Liver (tissue), 9 donors: ENCODE results near the gene MRPS35. TPM values are rescaled to one million over a fixed set of nuclear protein-coding genes. Genes with fewer than 3 reads are reported as not detected.

Experiments
- DNase-seq: peaks from one replicate; pipeline ENCODE4 v3.0.0-alpha.2; 2017; ENCODE audit warnings: low spot score
- H3K27ac ChIP-seq, 2 donors: one replicate each; pipeline ENCODE4 v1.7.0; 2013; ENCODE audit warnings: inconsistent platforms in 2 of 2, low read length in 2 of 2, control low read depth in 1 of 2, low read depth in 1 of 2, mild to moderate bottlenecking in 1 of 2
- H3K27me3 ChIP-seq, 4 donors: one replicate each; pipeline versions ENCODE4 v1.6.1 to v1.7.0; 2013; ENCODE audit warnings: low read length in 3 of 4, inconsistent platforms in 1 of 4, mild to moderate bottlenecking in 1 of 4, moderate library complexity in 1 of 4; ENCODE audit not compliant: control insufficient read depth in 4 of 4, insufficient read depth in 4 of 4
- H3K36me3 ChIP-seq, 4 donors: one replicate each; pipeline versions ENCODE4 v1.6.1 to v1.7.0; 2013; ENCODE audit warnings: low read length in 3 of 4, mild to moderate bottlenecking in 3 of 4, low read depth in 1 of 4, moderate library complexity in 1 of 4; ENCODE audit not compliant: control insufficient read depth in 4 of 4, insufficient read depth in 3 of 4
- H3K4me1 ChIP-seq, 4 donors: one replicate each; pipeline versions ENCODE4 v1.6.1 to v1.7.0; 2013; ENCODE audit warnings: low read length in 3 of 4, mild to moderate bottlenecking in 3 of 4, moderate library complexity in 1 of 4; ENCODE audit not compliant: control insufficient read depth in 4 of 4, insufficient read depth in 4 of 4
- H3K4me3 ChIP-seq, 3 donors: one replicate each; pipeline versions ENCODE4 v1.6.1 to v1.7.0; 2013; ENCODE audit warnings: low read length in 3 of 3, control low read depth in 1 of 3, low read depth in 1 of 3, mild to moderate bottlenecking in 1 of 3
- H3K9ac ChIP-seq, 2 donors: one replicate each; pipeline ENCODE4 v1.7.0; 2013; ENCODE audit warnings: low read length in 2 of 2, mild to moderate bottlenecking in 2 of 2, moderate library complexity in 2 of 2, control low read depth in 1 of 2, low read depth in 1 of 2
- H3K9me3 ChIP-seq, 4 donors: one replicate each; pipeline versions ENCODE4 v1.6.1 to v1.7.0; 2013; ENCODE audit warnings: low read length in 3 of 4; ENCODE audit not compliant: control insufficient read depth in 4 of 4
- EGR1 ChIP-seq, 2 donors: IDR thresholded peaks; 2 replicates each; pipeline ENCODE4 v1.6.1; 2016 to 2018; ENCODE audit warnings: antibody characterized with exemption in 2 of 2, low read depth in 2 of 2
- FOXA1 ChIP-seq: IDR thresholded peaks from 2 replicates; pipeline ENCODE4 v1.6.1; 2016; ENCODE audit warnings: antibody characterized with exemption
- FOXA2 ChIP-seq: IDR thresholded peaks from 2 replicates; pipeline ENCODE4 v1.6.1; 2016; ENCODE audit warnings: antibody characterized with exemption
- HNF4A ChIP-seq, 2 donors: conservative IDR thresholded peaks; 2 replicates each; pipeline ENCODE4 v1.6.1; 2016; ENCODE audit warnings: antibody characterized with exemption in 2 of 2, mild to moderate bottlenecking in 2 of 2
- HNF4G ChIP-seq: IDR thresholded peaks from 2 replicates; pipeline ENCODE4 v1.6.1; 2016; ENCODE audit warnings: antibody characterized with exemption
- JUND ChIP-seq, 2 donors: IDR thresholded peaks; 2 replicates each; pipeline ENCODE4 v1.6.1; 2016; ENCODE audit warnings: antibody characterized with exemption in 2 of 2
- NR2F2 ChIP-seq: IDR thresholded peaks from 2 replicates; pipeline ENCODE4 v1.6.1; 2016; ENCODE audit warnings: antibody characterized with exemption
- RAD21 ChIP-seq, 2 donors: IDR thresholded peaks; 2 replicates each; pipeline ENCODE4 v1.6.1; 2016; ENCODE audit warnings: antibody characterized with exemption in 2 of 2, mild to moderate bottlenecking in 2 of 2
- RXRA ChIP-seq, 2 donors: IDR thresholded peaks; 2 replicates each; pipeline ENCODE4 v1.6.1; 2017 to 2018; ENCODE audit warnings: antibody characterized with exemption in 2 of 2, mild to moderate bottlenecking in 1 of 2
- SP1 ChIP-seq: IDR thresholded peaks from 2 replicates; pipeline ENCODE4 v1.6.1; 2018; ENCODE audit warnings: antibody characterized with exemption, mild to moderate bottlenecking
- TAF1 ChIP-seq: conservative IDR thresholded peaks from 2 replicates; pipeline ENCODE4 v1.6.1; 2016; ENCODE audit warnings: antibody characterized with exemption, mild to moderate bottlenecking
- YY1 ChIP-seq: IDR thresholded peaks from 2 replicates; pipeline ENCODE4 v1.6.1; 2016; ENCODE audit warnings: antibody characterized with exemption, mild to moderate bottlenecking
- WGBS: extraction: QIAGEN DNeasy Blood & Tissue Kit; methylation state at CpG from one replicate; pipeline ENCODE4 v1.1.7; 2013; 5-methylcytosine and 5-hydroxymethylcytosine counted together
- polyA plus RNA-seq, 2 donors: library from polyadenylated mRNA; stranded (reverse) in 1 of 2; unstranded in 1 of 2; fragments of 200-250 nt in 1 of 2; fragments of >200 nt in 1 of 2; fragmentation: Nextera tagmentation in 1 of 2; extraction: Ambion mirVana in 1 of 2; gene quantifications; one replicate each; pipeline versions ENCODE4 v1.2.1 to v1.2.3, GENCODE V29; 2013 to 2015
- total RNA-seq, 2 donors: library from RNA; depleted of rRNA; stranded (reverse); fragments of >200 nt; gene quantifications; one replicate each; pipeline ENCODE4 v1.2.3, GENCODE V29; 2014
- TF ChIP-seq, protein P1 (sequence below): IDR thresholded peaks from 2 replicates; pipeline ENCODE4 v1.6.1; 2016; ENCODE audit warnings: antibody characterized with exemption
- TF ChIP-seq, protein P2 (sequence below): fragments of 150-350 bp; IDR thresholded peaks from 2 replicates; pipeline ENCODE4 v1.5.1; 2017; ENCODE audit warnings: improper control_type of control experiment, low read depth, low read length; ENCODE audit not compliant: missing input control
- TF ChIP-seq, protein P3 (sequence below): IDR thresholded peaks from 2 replicates; pipeline ENCODE4 v1.6.1; 2016; ENCODE audit warnings: antibody characterized with exemption, mild to moderate bottlenecking
- TF ChIP-seq, protein P4 (sequence below): IDR thresholded peaks from 2 replicates; pipeline ENCODE4 v1.6.1; 2016; ENCODE audit warnings: antibody characterized with exemption
- TF ChIP-seq, protein P5 (sequence below): IDR thresholded peaks from 2 replicates; pipeline ENCODE4 v1.6.1; 2016; ENCODE audit warnings: antibody characterized with exemption
- donor health status: healthy.
- donor health status: healthy.
- donor health status: healthy.
- donor health status: healthy.
- donor health status: healthy.

The MRPS35 gene
- 10 to 100 TPM; 27.4 to 64.3 TPM for total RNA-seq
- 10 to 100 TPM; 46.9 to 51.9 TPM for polyA plus RNA-seq

DNA sequence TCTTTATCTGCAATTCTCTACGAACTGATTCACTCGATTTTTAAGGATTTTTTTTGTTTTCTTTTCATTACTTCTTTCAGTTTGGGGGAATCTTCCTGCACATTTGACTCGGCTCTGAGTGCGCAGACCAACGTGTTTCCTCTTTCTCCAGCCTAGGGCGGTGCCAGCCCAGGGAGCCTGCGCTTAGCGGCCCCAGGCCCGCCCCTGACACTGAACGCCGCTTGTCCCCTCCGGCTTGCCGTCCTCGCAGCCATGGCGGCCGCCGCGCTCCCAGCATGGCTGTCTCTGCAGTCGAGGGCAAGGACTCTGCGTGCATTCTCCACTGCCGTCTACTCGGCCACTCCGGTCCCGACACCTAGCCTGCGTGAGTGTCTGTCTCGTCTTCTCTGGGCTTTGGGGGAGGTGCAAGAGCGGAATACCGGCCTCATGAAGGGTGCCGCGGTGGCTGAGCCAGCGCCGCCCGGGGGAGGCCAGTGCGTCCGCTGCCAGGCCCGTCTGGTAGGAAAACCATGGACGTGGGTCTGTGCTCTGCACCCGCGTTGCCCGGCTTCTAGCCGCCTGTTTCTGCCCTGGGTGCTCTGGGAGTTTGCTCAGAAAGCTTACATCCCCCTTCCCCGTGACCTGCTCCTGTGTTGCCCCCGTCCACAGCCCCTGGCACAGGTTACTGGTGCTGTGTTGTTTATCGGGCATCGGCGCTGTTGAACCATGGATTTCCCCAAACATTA is at the start of gene MRPS35:
Gene MRPS35 (plus strand): TSS at position 241 of the 725 bp plus-strand sequence. CDS start 12 bp downstream, at position 253.
- TF ChIP-seq JUND (IDR thresholded peaks at IDR 0.05) (no peak), FOXA1 (peak; percentile 75), FOXA2 (no peak), RAD21 (IDR thresholded peaks at IDR 0.05) (peak in 1 of 2 donors; percentile 33), HNF4G (no peak), HNF4A (conservative IDR thresholded peaks at IDR 0.05) (peak in 1 of 2 donors; percentile 24), SP1 (peak; percentile 65), EGR1 (IDR thresholded peaks at IDR 0.05; ENCODE audit: low read depth in 2 of 2) (no peak), TAF1 (peak; percentile 65), YY1 (peak; percentile 100), RXRA (IDR thresholded peaks at IDR 0.05) (peak; percentile 45), NR2F2 (peak; percentile 31)
- TF ChIP-seq, protein P1, sequence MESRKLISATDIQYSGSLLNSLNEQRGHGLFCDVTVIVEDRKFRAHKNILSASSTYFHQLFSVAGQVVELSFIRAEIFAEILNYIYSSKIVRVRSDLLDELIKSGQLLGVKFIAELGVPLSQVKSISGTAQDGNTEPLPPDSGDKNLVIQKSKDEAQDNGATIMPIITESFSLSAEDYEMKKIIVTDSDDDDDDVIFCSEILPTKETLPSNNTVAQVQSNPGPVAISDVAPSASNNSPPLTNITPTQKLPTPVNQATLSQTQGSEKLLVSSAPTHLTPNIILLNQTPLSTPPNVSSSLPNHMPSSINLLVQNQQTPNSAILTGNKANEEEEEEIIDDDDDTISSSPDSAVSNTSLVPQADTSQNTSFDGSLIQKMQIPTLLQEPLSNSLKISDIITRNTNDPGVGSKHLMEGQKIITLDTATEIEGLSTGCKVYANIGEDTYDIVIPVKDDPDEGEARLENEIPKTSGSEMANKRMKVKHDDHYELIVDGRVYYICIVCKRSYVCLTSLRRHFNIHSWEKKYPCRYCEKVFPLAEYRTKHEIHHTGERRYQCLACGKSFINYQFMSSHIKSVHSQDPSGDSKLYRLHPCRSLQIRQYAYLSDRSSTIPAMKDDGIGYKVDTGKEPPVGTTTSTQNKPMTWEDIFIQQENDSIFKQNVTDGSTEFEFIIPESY: peak; percentile 87
- TF ChIP-seq, protein P2, sequence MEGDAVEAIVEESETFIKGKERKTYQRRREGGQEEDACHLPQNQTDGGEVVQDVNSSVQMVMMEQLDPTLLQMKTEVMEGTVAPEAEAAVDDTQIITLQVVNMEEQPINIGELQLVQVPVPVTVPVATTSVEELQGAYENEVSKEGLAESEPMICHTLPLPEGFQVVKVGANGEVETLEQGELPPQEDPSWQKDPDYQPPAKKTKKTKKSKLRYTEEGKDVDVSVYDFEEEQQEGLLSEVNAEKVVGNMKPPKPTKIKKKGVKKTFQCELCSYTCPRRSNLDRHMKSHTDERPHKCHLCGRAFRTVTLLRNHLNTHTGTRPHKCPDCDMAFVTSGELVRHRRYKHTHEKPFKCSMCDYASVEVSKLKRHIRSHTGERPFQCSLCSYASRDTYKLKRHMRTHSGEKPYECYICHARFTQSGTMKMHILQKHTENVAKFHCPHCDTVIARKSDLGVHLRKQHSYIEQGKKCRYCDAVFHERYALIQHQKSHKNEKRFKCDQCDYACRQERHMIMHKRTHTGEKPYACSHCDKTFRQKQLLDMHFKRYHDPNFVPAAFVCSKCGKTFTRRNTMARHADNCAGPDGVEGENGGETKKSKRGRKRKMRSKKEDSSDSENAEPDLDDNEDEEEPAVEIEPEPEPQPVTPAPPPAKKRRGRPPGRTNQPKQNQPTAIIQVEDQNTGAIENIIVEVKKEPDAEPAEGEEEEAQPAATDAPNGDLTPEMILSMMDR: no peak
- TF ChIP-seq, protein P3, sequence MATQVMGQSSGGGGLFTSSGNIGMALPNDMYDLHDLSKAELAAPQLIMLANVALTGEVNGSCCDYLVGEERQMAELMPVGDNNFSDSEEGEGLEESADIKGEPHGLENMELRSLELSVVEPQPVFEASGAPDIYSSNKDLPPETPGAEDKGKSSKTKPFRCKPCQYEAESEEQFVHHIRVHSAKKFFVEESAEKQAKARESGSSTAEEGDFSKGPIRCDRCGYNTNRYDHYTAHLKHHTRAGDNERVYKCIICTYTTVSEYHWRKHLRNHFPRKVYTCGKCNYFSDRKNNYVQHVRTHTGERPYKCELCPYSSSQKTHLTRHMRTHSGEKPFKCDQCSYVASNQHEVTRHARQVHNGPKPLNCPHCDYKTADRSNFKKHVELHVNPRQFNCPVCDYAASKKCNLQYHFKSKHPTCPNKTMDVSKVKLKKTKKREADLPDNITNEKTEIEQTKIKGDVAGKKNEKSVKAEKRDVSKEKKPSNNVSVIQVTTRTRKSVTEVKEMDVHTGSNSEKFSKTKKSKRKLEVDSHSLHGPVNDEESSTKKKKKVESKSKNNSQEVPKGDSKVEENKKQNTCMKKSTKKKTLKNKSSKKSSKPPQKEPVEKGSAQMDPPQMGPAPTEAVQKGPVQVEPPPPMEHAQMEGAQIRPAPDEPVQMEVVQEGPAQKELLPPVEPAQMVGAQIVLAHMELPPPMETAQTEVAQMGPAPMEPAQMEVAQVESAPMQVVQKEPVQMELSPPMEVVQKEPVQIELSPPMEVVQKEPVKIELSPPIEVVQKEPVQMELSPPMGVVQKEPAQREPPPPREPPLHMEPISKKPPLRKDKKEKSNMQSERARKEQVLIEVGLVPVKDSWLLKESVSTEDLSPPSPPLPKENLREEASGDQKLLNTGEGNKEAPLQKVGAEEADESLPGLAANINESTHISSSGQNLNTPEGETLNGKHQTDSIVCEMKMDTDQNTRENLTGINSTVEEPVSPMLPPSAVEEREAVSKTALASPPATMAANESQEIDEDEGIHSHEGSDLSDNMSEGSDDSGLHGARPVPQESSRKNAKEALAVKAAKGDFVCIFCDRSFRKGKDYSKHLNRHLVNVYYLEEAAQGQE: peak; percentile 47
- TF ChIP-seq, protein P4, sequence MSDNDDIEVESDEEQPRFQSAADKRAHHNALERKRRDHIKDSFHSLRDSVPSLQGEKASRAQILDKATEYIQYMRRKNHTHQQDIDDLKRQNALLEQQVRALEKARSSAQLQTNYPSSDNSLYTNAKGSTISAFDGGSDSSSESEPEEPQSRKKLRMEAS: peak; percentile 66
- TF ChIP-seq, protein P5, sequence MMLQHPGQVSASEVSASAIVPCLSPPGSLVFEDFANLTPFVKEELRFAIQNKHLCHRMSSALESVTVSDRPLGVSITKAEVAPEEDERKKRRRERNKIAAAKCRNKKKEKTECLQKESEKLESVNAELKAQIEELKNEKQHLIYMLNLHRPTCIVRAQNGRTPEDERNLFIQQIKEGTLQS: no peak
- no peaks in the 10 kb centered on the region for H3K9me3 ChIP-seq
- H3K4me1 ChIP-seq: peaks cover 2 to 16% (median 9%) of the 10 kb centered on the region in 4 donors
- no peaks in the 10 kb centered on the region for H3K27me3 ChIP-seq
- DNase-seq: peak; percentile 88
- H3K27ac ChIP-seq: peak within 1 kb of the TSS; percentile 85 to 93
- peak within 1 kb of the TSS; percentile 78 to 100 (median 90) for H3K4me3 ChIP-seq
- peak within 1 kb of the TSS; percentile 81 to 98 for H3K9ac ChIP-seq
- under 1% methylated on average over 46 of the region's 46 CpGs for WGBS
- H3K36me3 ChIP-seq: peaks cover 0 to 2% (median 0%) of the 10 kb centered on the region in 4 donors
